ENCODE data around the gene JMJD1C.

The JMJD1C gene

GRCh38 chr10:63434866-63435854 is 30.6 kb downstream of the JMJD1C start:
- no peak for DNase-seq

DNA sequence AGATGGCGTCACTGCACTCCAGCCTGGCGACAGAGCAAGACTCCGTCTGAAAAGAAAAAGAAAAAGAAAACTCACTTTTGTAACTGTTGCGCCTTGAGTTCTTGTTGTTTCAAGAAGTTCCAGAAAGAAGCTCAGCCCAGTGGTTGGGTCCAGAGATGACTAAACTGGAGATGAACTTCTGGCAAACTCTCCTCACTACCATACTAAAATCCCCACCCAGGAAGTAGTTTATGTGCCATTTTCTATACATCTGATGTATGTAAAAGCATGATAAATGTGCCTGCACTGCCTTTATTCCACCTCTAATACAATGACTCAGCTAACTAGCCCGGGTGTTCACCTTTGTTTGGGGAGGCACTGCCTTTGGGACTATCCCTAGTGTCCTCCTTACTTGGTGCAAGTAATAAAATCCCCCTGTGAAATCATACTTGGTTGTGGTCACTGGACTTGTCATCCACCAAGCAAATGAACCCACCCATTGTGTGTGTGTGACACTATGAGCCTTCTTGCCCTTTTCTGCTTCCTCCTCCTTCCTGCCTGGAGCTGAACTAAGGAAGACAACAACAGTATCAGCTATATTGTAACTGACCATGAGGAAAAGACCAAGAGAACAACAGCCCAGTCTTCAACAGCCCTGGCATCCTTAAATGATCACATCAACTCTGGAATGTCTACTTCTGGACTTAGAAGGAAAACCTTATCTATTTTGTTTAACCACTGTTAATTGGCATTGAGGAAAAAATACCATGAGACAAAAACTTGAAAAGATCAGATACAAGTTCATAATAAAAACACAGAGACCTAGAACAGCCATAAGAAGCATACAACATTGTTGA is 33.6 kb downstream of the JMJD1C start:
- no peak for DNase-seq

DNA sequence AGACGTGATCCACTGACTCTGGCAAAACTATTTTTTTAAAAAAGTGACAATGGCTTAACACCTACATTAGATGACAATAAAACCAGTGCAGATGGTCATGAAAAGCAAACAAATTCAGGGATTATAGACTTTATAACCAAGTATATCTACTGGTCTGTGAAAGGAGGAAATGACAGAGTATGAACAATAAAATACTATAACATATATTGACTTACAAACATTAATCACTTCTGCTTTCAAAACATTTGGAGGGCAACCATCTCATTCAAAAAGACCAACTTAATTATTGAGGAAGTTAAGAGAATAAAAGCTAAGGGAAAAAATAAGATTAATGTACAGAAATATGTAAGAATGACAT is 34.8 kb downstream of the JMJD1C start:
- no peak for DNase-seq

- DNase-seq: no peak
Measured at GRCh38 chr10:63430091-63430998, 35.4 kb downstream of the JMJD1C start.

DNA sequence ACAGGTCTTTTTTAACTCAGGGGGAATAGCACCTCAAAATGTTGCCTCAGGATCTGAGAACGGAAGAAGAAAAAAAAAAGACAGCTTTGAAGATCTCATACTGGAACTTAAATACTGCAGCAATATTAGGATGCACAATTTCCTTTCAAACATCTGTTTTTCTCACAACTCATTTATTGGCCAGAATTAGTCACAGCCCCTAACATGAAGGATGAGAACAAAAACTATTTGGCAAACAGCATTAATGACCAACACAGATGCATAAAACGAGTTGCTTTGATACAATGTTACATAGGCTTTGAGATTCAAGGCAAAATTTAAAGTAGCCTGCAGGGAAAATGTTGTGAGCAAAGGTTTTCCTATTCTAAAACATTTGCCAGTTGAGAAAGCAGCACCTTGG is 36.5 kb downstream of the JMJD1C start:
- DNase-seq: no peak

- DNase-seq: no peak
Measured at GRCh38 chr10:63427013-63427412, 38.8 kb downstream of the JMJD1C start.

DNA sequence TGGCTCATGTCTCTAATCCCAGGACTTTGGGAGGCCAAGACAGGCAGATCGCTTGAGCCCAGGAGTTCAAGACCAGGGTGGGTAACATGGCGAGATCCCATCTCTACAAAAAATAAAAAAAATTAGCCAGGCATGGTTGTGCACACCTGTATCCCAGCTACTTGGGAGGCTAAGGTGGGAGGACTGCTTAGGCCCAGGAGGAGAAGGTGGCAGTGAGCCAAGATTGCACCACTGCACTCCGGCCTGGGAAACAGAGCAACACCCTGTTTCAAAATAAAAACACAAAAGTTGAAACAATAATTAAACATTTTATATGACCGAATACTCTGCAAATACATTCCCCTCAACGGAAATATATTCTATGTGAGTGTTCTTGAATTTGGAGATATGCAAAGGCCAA is 40.3 kb downstream of the JMJD1C start:
- no peak for DNase-seq

DNA sequence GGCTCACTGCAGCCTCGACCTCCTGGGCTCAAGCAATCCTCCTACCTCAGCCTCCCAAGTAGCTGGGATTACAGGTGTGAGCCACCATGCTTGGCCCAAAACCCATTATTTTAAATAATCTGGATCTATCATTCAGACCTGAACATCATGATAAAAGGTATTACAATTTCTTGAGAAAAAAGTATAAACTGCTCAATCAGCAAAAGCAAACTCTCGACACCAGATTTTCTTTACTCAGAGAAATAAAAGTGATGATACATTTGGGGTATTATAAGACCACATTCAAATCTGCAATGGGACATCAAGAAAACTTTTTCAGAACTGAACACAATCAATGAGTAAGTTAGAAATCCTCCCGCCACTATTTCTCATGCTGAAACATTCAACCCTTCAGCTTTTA is 41.2 kb downstream of the JMJD1C start:
- DNase-seq: no peak

DNA sequence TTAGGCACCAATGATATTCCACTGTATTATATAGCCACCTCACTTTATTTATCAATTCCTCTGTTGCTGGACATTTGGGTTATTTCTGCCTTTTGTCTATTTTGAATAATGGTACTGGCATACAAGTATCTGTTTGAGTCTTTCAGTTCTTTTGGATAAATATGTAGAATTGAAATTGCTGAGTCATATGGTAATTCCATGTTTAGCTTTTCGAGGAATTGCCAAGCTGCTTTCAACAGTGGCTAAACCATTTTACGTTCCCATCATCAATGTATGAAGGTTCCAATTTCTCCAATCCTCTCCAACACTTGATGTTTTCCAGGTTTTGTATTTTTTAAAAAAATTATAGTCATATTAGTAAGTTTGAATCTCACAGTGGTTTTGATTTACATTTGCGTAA is 42.3 kb downstream of the JMJD1C start:
- DNase-seq: no peak

DNA sequence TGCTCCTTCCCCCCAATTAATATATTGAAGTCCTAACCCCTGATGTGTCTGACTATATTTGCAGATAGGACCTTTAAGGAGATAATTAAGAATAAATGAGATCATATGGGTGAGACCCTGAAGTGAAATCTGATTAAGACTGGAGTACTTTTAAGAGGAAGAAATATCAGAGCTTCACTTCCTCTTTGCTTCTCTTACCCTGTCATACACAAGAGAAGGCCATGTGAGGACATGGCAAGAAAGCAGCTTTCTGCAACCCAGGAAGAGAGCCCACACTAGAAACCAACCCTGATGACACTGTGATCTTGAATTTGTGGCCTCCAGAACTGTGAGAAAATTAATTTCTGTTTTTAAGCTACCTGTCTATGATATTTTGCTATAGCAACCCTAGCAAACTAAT is 44.2 kb downstream of the JMJD1C start:
- no peak for DNase-seq

- no peak for DNase-seq
Measured at GRCh38 chr10:63416376-63416775, 49.4 kb downstream of the JMJD1C start.

DNA sequence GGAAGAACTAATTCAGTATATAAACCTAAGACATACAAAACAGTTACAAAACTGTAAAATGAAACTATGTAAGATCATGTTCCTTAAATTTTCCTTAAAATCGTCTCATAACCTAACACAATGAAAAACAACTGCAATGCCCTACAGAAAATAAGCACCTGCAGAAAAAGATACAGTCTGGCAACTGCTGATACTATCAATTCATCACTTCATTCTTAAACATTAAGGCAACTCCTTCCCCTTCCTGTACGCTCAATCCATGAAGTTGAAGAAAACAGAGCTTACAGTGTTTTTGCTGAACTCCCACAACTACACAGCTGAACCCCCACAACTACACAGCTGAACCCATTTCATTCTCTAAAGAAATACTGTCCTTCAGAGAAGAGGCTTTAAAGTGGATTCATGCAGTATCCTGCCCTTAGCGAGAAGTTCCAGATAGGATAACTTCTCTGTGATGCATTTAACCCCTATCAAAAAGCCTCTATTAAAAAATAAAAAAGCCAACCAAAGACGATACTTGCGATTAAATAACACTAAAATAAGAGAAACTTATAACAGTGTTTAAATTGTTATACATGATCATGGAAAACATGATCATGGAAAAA is 50.0 kb downstream of the JMJD1C start:
- no peak for DNase-seq

GRCh38 chr10:63414481-63415260 is 51.1 kb downstream of the JMJD1C start:
- DNase-seq: no peak

- DNase-seq: no peak
Measured at GRCh38 chr10:63413429-63413828, 52.3 kb downstream of the JMJD1C start.

DNA sequence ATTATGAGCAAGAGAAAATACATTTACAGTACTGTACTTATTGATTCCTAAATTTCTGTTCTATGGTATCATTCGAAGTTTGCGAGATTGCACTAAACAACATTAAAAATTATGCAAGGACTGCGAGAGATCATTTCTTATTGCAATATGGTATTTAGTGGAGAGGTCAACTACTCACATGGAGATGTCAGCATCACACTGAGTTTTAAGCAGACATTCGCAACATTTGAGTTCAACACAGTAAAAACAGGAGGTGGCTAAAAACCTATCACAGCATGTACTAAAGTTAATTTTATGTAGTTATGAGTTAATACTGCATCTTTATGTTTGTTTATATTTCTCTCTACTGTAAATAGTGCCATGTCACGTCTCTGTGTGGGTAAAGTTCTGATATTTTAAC is 53.5 kb downstream of the JMJD1C start:
- no peak for DNase-seq

- DNase-seq: no peak
Measured at GRCh38 chr10:63410633-63411032, 55.1 kb downstream of the JMJD1C start.

DNA sequence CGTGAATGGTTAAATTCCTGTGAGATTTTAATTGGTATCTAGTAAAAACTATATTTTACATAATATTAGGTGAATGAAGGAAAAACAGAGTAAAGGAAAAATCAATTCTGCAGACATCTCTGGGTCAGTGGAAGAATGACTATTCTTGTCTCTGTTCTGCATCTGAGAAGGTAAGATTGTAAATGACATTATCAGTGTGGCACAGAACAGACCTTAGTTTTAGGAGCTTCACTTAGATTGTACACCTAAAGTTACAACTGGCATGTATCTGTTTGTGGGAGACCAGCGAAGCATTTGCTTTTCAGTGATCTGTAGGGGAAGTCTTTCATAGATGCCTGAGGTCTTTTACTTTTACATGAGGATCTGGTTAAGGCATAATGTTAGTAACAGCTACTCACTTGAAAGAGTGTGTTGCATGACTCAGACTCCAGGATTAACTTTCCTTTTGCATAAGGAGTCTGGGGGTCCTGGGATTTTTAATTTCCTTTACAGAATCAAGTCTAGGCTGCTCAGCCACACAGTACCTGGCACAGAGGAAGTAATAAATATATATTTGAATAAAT is 56.2 kb downstream of the JMJD1C start:
- DNase-seq: no peak

DNA sequence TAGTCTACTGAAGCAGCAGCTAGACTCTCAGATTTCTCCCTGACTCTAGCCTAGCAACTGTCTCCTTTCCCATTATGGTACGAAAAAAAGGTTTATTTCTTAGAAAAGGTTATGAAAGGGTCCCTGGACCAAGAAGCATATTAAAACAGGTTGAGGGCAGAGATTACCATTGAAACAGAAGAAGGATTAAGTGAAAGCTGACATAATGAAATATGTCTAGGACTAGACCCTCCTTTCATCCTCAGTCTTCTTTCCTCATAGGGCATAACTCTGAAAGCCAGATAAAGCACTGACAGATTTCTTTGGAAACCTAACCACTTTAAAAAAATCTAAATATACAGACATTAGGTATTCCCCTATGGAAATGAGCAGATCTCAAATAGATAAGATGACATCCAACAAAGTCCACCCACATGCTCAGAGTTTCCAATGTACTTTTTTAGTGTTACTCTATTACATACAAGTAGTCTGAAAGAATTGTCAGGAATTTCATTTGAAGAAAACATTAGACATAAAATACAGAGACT is 58.6 kb downstream of the JMJD1C start:
- no peak for DNase-seq

DNA sequence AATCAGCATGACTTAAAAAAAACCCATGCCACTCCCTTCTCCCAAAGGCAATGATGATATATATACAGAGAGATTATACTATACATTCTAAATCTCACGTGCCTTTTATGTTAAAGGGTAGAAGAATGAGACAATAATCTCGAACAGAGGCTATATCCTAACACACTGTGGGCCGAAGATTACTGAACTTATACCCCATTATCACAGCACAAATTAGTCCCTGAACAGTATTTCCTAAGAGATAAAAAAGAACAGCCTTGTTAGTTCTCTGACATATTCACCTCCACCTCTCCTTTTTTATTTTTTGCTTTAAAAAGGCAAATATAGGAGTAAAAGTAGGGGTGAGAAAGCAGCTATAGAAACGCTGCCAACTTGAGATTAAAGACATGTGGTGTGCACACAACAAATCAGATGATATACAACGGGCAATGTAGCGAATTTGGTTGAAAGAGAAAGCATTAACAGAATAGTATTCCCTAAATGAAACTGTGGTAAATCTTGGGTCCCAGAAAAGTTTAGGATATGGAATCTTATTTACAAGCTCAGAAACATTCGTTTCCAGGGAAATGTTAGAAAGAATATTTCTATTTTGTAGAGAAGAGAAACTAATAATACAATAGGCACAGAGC is 69.5 kb downstream of the JMJD1C start:
- no peak for DNase-seq

GRCh38 chr10:63393050-63393449 is 72.7 kb downstream of the JMJD1C start:
- no peak for DNase-seq

DNA sequence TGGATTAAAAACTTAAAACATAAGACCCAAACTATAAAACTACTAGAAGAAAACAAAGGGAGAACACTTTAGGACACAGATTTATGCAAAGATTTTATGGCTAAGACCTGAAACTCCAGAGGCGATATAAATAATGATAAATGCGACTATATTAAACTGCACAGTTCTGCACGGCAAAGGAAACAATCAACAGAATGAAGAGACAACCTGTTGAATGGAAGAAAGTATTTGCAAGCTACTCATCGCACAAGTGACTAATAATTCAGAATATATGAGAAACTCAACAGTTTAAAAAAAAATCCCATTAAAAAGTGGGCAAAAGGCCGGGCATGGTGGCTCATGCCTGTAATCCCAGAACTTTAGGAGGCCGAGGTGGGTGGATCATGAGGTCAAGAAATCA is 73.6 kb downstream of the JMJD1C start:
- DNase-seq: no peak

Data from stimulated activated CD8-positive, alpha-beta memory T cell treated with anti-CD3 and anti-CD28 coated beads, Interleukin-4, amount 100 ng/mL, for 48 hours (primary cell).